Natural killer cell (primary cell): ENCODE measurements around the gene CCNDBP1. TPM values are rescaled to one million over a fixed set of nuclear protein-coding genes. Genes with fewer than 3 reads are reported as not detected.

Experiments
- ATAC-seq, 3 donors: fragments of 150-1000 bp in 2 of 3; fragments of 200-7000 bp in 1 of 3; cut with Tn5 transposase; 1 replicate in 1 of 3; 2 replicates in 2 of 3; pipeline ENCODE4 v1.10.0; 2021; ENCODE audit warnings: mild to moderate bottlenecking in 2 of 3, moderate library complexity in 2 of 3
- DNase-seq, 2 donors: peaks; one replicate each; pipeline versions ENCODE4 v3.0.0 to v3.0.0-alpha.2; 2013 to 2021; ENCODE audit warnings: mixed read lengths in 1 of 2
- H3K27ac ChIP-seq: one replicate; pipeline ENCODE4 v1.5.1; 2013; ENCODE audit warnings: mild to moderate bottlenecking, low read length
- H3K27me3 ChIP-seq: one replicate; pipeline ENCODE4 v1.6.1; 2013; ENCODE audit warnings: low read length; ENCODE audit not compliant: control insufficient read depth, insufficient read depth
- H3K36me3 ChIP-seq: one replicate; pipeline ENCODE4 v1.6.1; 2013; ENCODE audit warnings: low read length; ENCODE audit not compliant: control insufficient read depth, insufficient read depth
- H3K4me1 ChIP-seq: one replicate; pipeline ENCODE4 v1.6.1; 2013; ENCODE audit warnings: low read length; ENCODE audit not compliant: control insufficient read depth, insufficient read depth
- H3K4me3 ChIP-seq: one replicate; pipeline ENCODE4 v1.5.1; 2013; ENCODE audit warnings: low read length
- H3K9me3 ChIP-seq: one replicate; pipeline ENCODE4 v1.6.1; 2013; ENCODE audit warnings: low read length; ENCODE audit not compliant: control insufficient read depth, insufficient read depth
- H3K27ac Mint-ChIP-seq, 2 donors: one replicate each; pipeline ENCODE4 v1.8.0; 2022; ENCODE audit warnings: mild to moderate bottlenecking in 2 of 2, mixed read lengths in 2 of 2, moderate library complexity in 1 of 2
- H3K27me3 Mint-ChIP-seq, 2 donors: one replicate each; pipeline ENCODE4 v1.8.0; 2022; ENCODE audit warnings: low read depth in 2 of 2, mixed read lengths in 2 of 2
- H3K36me3 Mint-ChIP-seq: one replicate; pipeline ENCODE4 v1.8.0; 2022; ENCODE audit warnings: mixed read lengths
- H3K4me1 Mint-ChIP-seq, 2 donors: one replicate each; pipeline ENCODE4 v1.8.0; 2022; ENCODE audit warnings: mixed read lengths in 2 of 2
- H3K4me3 Mint-ChIP-seq: one replicate; pipeline ENCODE4 v1.8.0; 2022; ENCODE audit warnings: mild to moderate bottlenecking, moderate library complexity, mixed read lengths
- H3K9me3 Mint-ChIP-seq, 2 donors: one replicate each; pipeline ENCODE4 v1.8.0; 2022; ENCODE audit warnings: mixed read lengths in 2 of 2
- CTCF ChIP-seq: fragments of 200-600 bp; IDR thresholded peaks from one replicate; pipeline ENCODE4 v1.8.0; 2022; ENCODE audit warnings: antibody characterized with exemption
- WGBS: methylation state at CpG from one replicate; pipeline ENCODE4 v1.1.7; 2013; ENCODE audit warnings: missing lambda C conversion rate; ENCODE audit not compliant: insufficient coverage; 5-methylcytosine and 5-hydroxymethylcytosine counted together
- intact Hi-C: fragments of 100-400 bp; cut with micrococcal nuclease; formaldehyde crosslinking; loops from one replicate; pipeline ENCODE4 v1.14.2; 2022
- total RNA-seq, 4 donors: library from RNA; stranded (reverse); fragments of 120-200 nt in 1 of 4; gene quantifications; one replicate each; pipeline versions ENCODE4 v1.2.3 to v1.2.4, GENCODE V29; 2013 to 2022

Gene CCNDBP1
- total RNA-seq, 3 donors from 2014 or later (not counting 1 experiment from before 2014, with no cell fraction given): 120 to 150 (median 129) TPM

- WGBS: 92% methylated on average over 3 of the region's 4 CpGs
These were observed 26.1 kb downstream of the CCNDBP1 start for GRCh38 chr15:43211224-43211735.

GRCh38 chr15:43212299-43212698 lies 27.1 kb downstream of the CCNDBP1 start:
- DNase-seq (no peak), ATAC-seq (no peak)
- peaks cover 11 to 25% of the 10 kb centered on the region in 2 donors for H3K27me3 Mint-ChIP-seq
- H3K36me3 ChIP-seq: no peaks in the 10 kb centered on the region
- intact Hi-C loops: no loop called here
- no peaks in the 10 kb centered on the region for H3K4me1 Mint-ChIP-seq
- H3K4me3 ChIP-seq: no peak overlapping the region
- TF ChIP-seq CTCF: no peak
- H3K36me3 Mint-ChIP-seq: no peaks in the 10 kb centered on the region
- 91% methylated on average over 8 of the region's 8 CpGs for WGBS
- no peak overlapping the region for H3K27ac Mint-ChIP-seq
- no peak overlapping the region for H3K27ac ChIP-seq
- H3K9me3 ChIP-seq: no peaks in the 10 kb centered on the region
- H3K4me1 ChIP-seq: no peaks in the 10 kb centered on the region
- no peaks in the 10 kb centered on the region for H3K27me3 ChIP-seq
- H3K4me3 Mint-ChIP-seq: no peak overlapping the region
- no peaks in the 10 kb centered on the region for H3K9me3 Mint-ChIP-seq

More at GRCh38 chr15:43211224-43211735, 26.1 kb downstream of the CCNDBP1 start:
- no peaks in the 10 kb centered on the region for H3K4me1 ChIP-seq
- DNase-seq: no peak
- ATAC-seq: no peak
- Mint-ChIP-seq H3K9me3 (no peaks in the 10 kb centered on the region), H3K4me1 (no peaks in the 10 kb centered on the region), H3K27ac (no peak overlapping the region), H3K4me3 (no peak overlapping the region), H3K36me3 (no peaks in the 10 kb centered on the region), H3K27me3 (peaks cover 11 to 25% of the 10 kb centered on the region in 2 donors)
- no peaks in the 10 kb centered on the region for H3K27me3 ChIP-seq
- no peak overlapping the region for H3K4me3 ChIP-seq
- H3K27ac ChIP-seq: no peak overlapping the region
- TF ChIP-seq CTCF: no peak
- no peaks in the 10 kb centered on the region for H3K36me3 ChIP-seq
- intact Hi-C loops: no loop called here
- H3K9me3 ChIP-seq: no peaks in the 10 kb centered on the region

DNA sequence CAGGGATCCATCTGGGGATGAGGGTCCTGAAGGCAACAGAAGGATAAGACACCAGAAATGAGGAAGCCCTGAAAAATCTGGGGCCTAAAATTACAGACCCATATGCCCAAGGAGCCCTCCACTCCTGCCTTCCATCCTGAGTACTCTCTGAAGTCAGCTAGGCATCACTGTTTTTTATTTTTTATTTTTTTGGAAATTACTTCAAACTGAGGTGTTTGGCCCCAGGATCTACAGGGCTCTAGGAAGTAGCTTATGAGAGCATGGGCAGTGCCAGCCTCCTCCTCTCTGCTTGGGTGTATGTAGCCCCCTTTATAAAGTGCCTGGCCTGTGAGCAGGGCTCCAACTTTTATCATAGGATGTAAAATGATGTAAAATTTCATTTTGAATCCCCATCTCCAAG lies 27.7 kb downstream of the CCNDBP1 start:
- Mint-ChIP-seq H3K36me3 (no peaks in the 10 kb centered on the region), H3K4me1 (no peaks in the 10 kb centered on the region), H3K27ac (no peak overlapping the region), H3K9me3 (no peaks in the 10 kb centered on the region), H3K27me3 (peaks cover 11 to 18% of the 10 kb centered on the region in 2 donors), H3K4me3 (no peak overlapping the region)
- Histone ChIP-seq H3K4me3 (no peak overlapping the region), H3K27me3 (no peaks in the 10 kb centered on the region), H3K27ac (no peak overlapping the region), H3K9me3 (no peaks in the 10 kb centered on the region), H3K4me1 (no peaks in the 10 kb centered on the region), H3K36me3 (no peaks in the 10 kb centered on the region)
- ATAC-seq: no peak
- no peak for DNase-seq
- TF ChIP-seq CTCF: no peak
- intact Hi-C loops: no loop called here

- Mint-ChIP-seq H3K4me1 (no peaks in the 10 kb centered on the region), H3K36me3 (no peaks in the 10 kb centered on the region), H3K4me3 (no peak overlapping the region), H3K9me3 (no peaks in the 10 kb centered on the region), H3K27me3 (peaks cover 11 to 13% of the 10 kb centered on the region in 2 donors), H3K27ac (no peak overlapping the region)
- DNase-seq (no peak), ATAC-seq (no peak)
- no peak for TF ChIP-seq CTCF
- Histone ChIP-seq H3K36me3 (no peaks in the 10 kb centered on the region), H3K27me3 (no peaks in the 10 kb centered on the region), H3K4me1 (no peaks in the 10 kb centered on the region), H3K27ac (no peak overlapping the region), H3K4me3 (no peak overlapping the region), H3K9me3 (no peaks in the 10 kb centered on the region)
- 81% methylated on average over 5 of the region's 5 CpGs for WGBS
- intact Hi-C loops: no loop called here
These were observed 28.3 kb downstream of the CCNDBP1 start for GRCh38 chr15:43213466-43213865.
